Breast epithelium (tissue), 3 donors: ENCODE measurements around the gene PAQR8.

ENCODE experiments used
- POLR2A ChIP-seq: fragments of 450-650 bp; IDR thresholded peaks from one replicate; pipeline ENCODE4 v1.6.1; 2016; ENCODE audit warnings: antibody characterized with exemption, mild to moderate bottlenecking, moderate library complexity
- POLR2AphosphoS5 ChIP-seq, 3 donors: sonication (generic); formaldehyde crosslinking; IDR thresholded peaks; one replicate each; pipeline ENCODE4 v1.6.1; 2017; ENCODE audit warnings: antibody characterized with exemption in 3 of 3
- TF ChIP-seq, protein P1 (sequence below), 3 donors: fragments of 450-650 bp; IDR thresholded peaks; one replicate each; pipeline ENCODE4 v1.5.1; 2016 to 2017; ENCODE audit warnings: antibody characterized with exemption in 3 of 3, mild to moderate bottlenecking in 3 of 3, moderate library complexity in 3 of 3

DNA sequence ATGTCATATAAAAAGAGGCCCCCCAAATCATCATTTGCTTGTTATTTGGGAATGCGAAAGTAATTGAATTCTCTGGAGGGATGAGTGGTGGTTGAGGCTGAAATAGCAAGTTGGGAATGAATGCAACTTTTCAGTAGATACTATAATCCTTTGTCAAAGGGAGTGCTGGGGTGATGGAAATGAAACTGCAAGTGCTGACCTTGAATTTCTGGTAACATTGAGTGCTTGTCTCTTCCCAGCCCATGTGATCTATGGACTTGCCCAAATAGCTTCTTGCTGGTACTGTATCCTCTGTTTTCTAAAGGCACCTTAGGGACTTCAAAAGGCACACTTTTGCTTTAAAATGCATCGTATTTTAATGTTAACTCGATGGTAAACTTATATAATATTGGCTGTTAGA lies 14.8 kb downstream of the PAQR8 start:
- TF ChIP-seq, protein P1, sequence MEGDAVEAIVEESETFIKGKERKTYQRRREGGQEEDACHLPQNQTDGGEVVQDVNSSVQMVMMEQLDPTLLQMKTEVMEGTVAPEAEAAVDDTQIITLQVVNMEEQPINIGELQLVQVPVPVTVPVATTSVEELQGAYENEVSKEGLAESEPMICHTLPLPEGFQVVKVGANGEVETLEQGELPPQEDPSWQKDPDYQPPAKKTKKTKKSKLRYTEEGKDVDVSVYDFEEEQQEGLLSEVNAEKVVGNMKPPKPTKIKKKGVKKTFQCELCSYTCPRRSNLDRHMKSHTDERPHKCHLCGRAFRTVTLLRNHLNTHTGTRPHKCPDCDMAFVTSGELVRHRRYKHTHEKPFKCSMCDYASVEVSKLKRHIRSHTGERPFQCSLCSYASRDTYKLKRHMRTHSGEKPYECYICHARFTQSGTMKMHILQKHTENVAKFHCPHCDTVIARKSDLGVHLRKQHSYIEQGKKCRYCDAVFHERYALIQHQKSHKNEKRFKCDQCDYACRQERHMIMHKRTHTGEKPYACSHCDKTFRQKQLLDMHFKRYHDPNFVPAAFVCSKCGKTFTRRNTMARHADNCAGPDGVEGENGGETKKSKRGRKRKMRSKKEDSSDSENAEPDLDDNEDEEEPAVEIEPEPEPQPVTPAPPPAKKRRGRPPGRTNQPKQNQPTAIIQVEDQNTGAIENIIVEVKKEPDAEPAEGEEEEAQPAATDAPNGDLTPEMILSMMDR (IDR thresholded peaks at IDR 0.05), result no peak
- no peak for TF ChIP-seq POLR2A
- no peak for TF ChIP-seq POLR2AphosphoS5 (IDR thresholded peaks at IDR 0.05)
